B cell (primary cell): ENCODE results near the gene AK4. TPM values are rescaled to one million over a fixed set of nuclear protein-coding genes. Genes with fewer than 3 reads are reported as not detected.

Experiments
- ATAC-seq: fragments of 200-7000 bp; cut with Tn5 transposase; one replicate; pipeline ENCODE4 v1.10.0; 2021; ENCODE audit warnings: low read depth, mild to moderate bottlenecking, moderate number of reproducible peaks, moderate library complexity
- CTCF ChIA-PET: fragments of 350-600 bp; sonication (Branson Sonifier 250); formaldehyde crosslinking; loops from one replicate; lab custom pipeline; 2021; ENCODE audit warnings: antibody characterized with exemption, inconsistent platforms; lab: Charles Lee
- POLR2A ChIA-PET: fragments of 350-600 bp; sonication (Branson Sonifier 250); formaldehyde crosslinking; loops from one replicate; lab custom pipeline; 2021; ENCODE audit warnings: antibody characterized with exemption; lab: Charles Lee
- DNase-seq: peaks from one replicate; pipeline ENCODE4 v3.0.0; 2013
- H2AFZ ChIP-seq: 2 replicates; pipeline ENCODE4 v1.6.1; 2012; ENCODE audit warnings: mild to moderate bottlenecking, low read depth, low read length; ENCODE audit not compliant: insufficient read depth, poor library complexity, severe bottlenecking
- H3K27ac ChIP-seq, 2 donors: 1 replicate in 1 of 2; 2 replicates in 1 of 2; pipeline ENCODE4 v1.5.1; 2012 to 2013; ENCODE audit warnings: low read length in 2 of 2, mild to moderate bottlenecking in 2 of 2, moderate library complexity in 1 of 2
- H3K27me3 ChIP-seq, 4 experiments: fragments of 200-600 bp in 1 of 4; sonication (generic) in 1 of 4; replicated peaks in 1 of 4; 1 replicate in 2 of 4; 2 replicates in 2 of 4; pipeline versions ENCODE4 v1.6.1 to v1.7.0; 2013 to 2016; ENCODE audit warnings: low read length in 3 of 4, mild to moderate bottlenecking in 2 of 4, mixed read lengths in 1 of 4, moderate library complexity in 1 of 4; ENCODE audit not compliant: insufficient read depth in 4 of 4, control insufficient read depth in 3 of 4; ENCODE audit errors: control extremely low read depth in 1 of 4
- H3K36me3 ChIP-seq, 2 experiments: replicated peaks in 1 of 2; 1 replicate in 1 of 2; 2 replicates in 1 of 2; pipeline versions ENCODE4 v1.6.1 to v1.7.1; 2013; ENCODE audit warnings: low read length in 1 of 2; ENCODE audit not compliant: insufficient read depth in 2 of 2, control insufficient read depth in 1 of 2; ENCODE audit errors: control extremely low read depth in 1 of 2, extremely low read depth in 1 of 2
- H3K4me1 ChIP-seq, 2 donors: fragments of 200-600 bp in 1 of 2; sonication (generic) in 1 of 2; 1 replicate in 1 of 2; 2 replicates in 1 of 2; pipeline versions ENCODE4 v1.5.1 to v1.6.1; 2013 to 2017; ENCODE audit warnings: low read length in 2 of 2; ENCODE audit not compliant: control insufficient read depth in 2 of 2, insufficient read depth in 2 of 2
- H3K4me2 ChIP-seq: replicated peaks from 2 replicates; pipeline ENCODE3; 2012; ENCODE audit warnings: mild to moderate bottlenecking, low read depth, low read length; ENCODE audit not compliant: poor library complexity, severe bottlenecking
- H3K4me3 ChIP-seq, 5 experiments: fragments of 200-600 bp in 1 of 5; sonication (generic) in 1 of 5; 1 replicate in 3 of 5; 2 replicates in 2 of 5; pipeline versions ENCODE4 v1.5.1 to v1.7.0; 2011 to 2016; ENCODE audit warnings: low read length in 4 of 5, mild to moderate bottlenecking in 4 of 5, low read depth in 2 of 5, control low read depth in 1 of 5, moderate library complexity in 1 of 5; ENCODE audit not compliant: insufficient read depth in 1 of 5; ENCODE audit errors: control extremely low read depth in 1 of 5, extremely low read depth in 1 of 5
- H3K79me2 ChIP-seq: fragments of 200-600 bp; sonication (generic); one replicate; pipeline ENCODE4 v1.6.0; 2016; ENCODE audit warnings: low read length; ENCODE audit not compliant: control insufficient read depth, insufficient read depth
- H3K9ac ChIP-seq: fragments of 200-600 bp; sonication (generic); 2 replicates; pipeline ENCODE4 v1.6.1; 2017; ENCODE audit warnings: mild to moderate bottlenecking, low read length, moderate library complexity
- H3K9me3 ChIP-seq, 3 donors: one replicate each; pipeline versions ENCODE4 v1.6.1 to v1.7.1; 2013; ENCODE audit warnings: low read length in 2 of 3; ENCODE audit not compliant: control insufficient read depth in 2 of 3, insufficient read depth in 1 of 3; ENCODE audit errors: control extremely low read depth in 1 of 3
- H4K20me1 ChIP-seq: 2 replicates; pipeline ENCODE4 v1.6.0; 2012; ENCODE audit warnings: mild to moderate bottlenecking, low read length; ENCODE audit not compliant: insufficient read depth, control insufficient read depth, poor library complexity, severe bottlenecking
- H3K27ac Mint-ChIP-seq: one replicate; pipeline ENCODE4 v1.8.0; 2021; ENCODE audit warnings: mixed read lengths
- H3K27me3 Mint-ChIP-seq: one replicate; pipeline ENCODE4 v1.8.0; 2021; ENCODE audit warnings: mixed read lengths
- H3K4me1 Mint-ChIP-seq: one replicate; pipeline ENCODE4 v1.8.0; 2021; ENCODE audit warnings: mixed read lengths
- H3K4me3 Mint-ChIP-seq: one replicate; pipeline ENCODE4 v1.8.0; 2021; ENCODE audit warnings: mixed read lengths
- H3K9me3 Mint-ChIP-seq: one replicate; pipeline ENCODE4 v1.8.0; 2022; ENCODE audit warnings: mixed read lengths; ENCODE audit not compliant: insufficient read depth
- CTCF ChIP-seq: fragments of 200-600 bp; IDR thresholded peaks from one replicate; pipeline ENCODE4 v1.8.0; 2022; ENCODE audit warnings: antibody characterized with exemption, mild to moderate bottlenecking
- EZH2 ChIP-seq: IDR thresholded peaks from 2 replicates; pipeline ENCODE4 v1.6.1; 2012; ENCODE audit warnings: borderline replicate concordance, low read depth, mild to moderate bottlenecking, moderate library complexity, low read length; ENCODE audit not compliant: insufficient read depth, poor library complexity, severe bottlenecking
- WGBS: methylation state at CpG from one replicate; pipeline ENCODE4 v1.1.5; 2013; ENCODE audit warnings: missing lambda C conversion rate; ENCODE audit not compliant: insufficient coverage; 5-methylcytosine and 5-hydroxymethylcytosine counted together
- intact Hi-C: fragments of 100-400 bp; cut with micrococcal nuclease; formaldehyde crosslinking; loops from one replicate; pipeline ENCODE4 v1.10.0; 2022
- polyA plus RNA-seq: library from polyadenylated mRNA; depleted of rRNA; stranded (reverse); fragments of >200 nt; gene quantifications from 2 replicates; pipeline ENCODE4 v1.2.3, GENCODE V29; 2012
- total RNA-seq, 2 donors: library from RNA; stranded (reverse); fragments of 120-200 nt in 1 of 2; gene quantifications; 1 replicate in 1 of 2; 2 replicates in 1 of 2; pipeline versions ENCODE4 v1.2.3 to v1.2.4, GENCODE V29; 2013 to 2022

Gene AK4
- total and polyA plus RNA-seq, 2 donors (not counting 1 experiment from before 2014, with no cell fraction given): 0.34 TPM; not detected in 1

GRCh38 chr1:65178235-65178634 lies 30.2 kb downstream of the AK4 start:
- H3K4me2 ChIP-seq: no peak overlapping the region

GRCh38 chr1:65179148-65179547 lies 31.1 kb downstream of the AK4 start:
- intact Hi-C loops: no loop called here
- H4K20me1 ChIP-seq: no peaks in the 10 kb centered on the region
- CTCF ChIA-PET: no interaction called here
- no peak for DNase-seq
- no peaks in the 10 kb centered on the region for H3K9me3 Mint-ChIP-seq
- WGBS: 80% methylated on average over 1 of the region's 1 CpG
- H3K27me3 Mint-ChIP-seq: no peaks in the 10 kb centered on the region
- TF ChIP-seq EZH2 (no peak), CTCF (no peak)
- no peak overlapping the region for H3K27ac Mint-ChIP-seq
- H3K4me1 ChIP-seq: no peaks in the 10 kb centered on the region
- no peak overlapping the region for H3K4me3 ChIP-seq
- no peak overlapping the region for H3K4me3 Mint-ChIP-seq
- no peaks in the 10 kb centered on the region for H3K4me1 Mint-ChIP-seq
- no peak overlapping the region for H3K4me2 ChIP-seq
- H3K27me3 ChIP-seq: no peaks in the 10 kb centered on the region
- H3K79me2 ChIP-seq: no peaks in the 10 kb centered on the region
- H3K27ac ChIP-seq: no peak overlapping the region
- POLR2A ChIA-PET: no interaction called here
- H3K9me3 ChIP-seq: no peaks in the 10 kb centered on the region
- no peak overlapping the region for H2AFZ ChIP-seq
- H3K9ac ChIP-seq: no peak overlapping the region
- no peak for ATAC-seq
- H3K36me3 ChIP-seq: no peaks in the 10 kb centered on the region

More at GRCh38 chr1:65178235-65178634, 30.2 kb downstream of the AK4 start:
- intact Hi-C loops: no loop called here
- no peaks in the 10 kb centered on the region for H3K27me3 ChIP-seq
- no peak overlapping the region for H3K4me3 ChIP-seq
- H2AFZ ChIP-seq: no peak overlapping the region
- H3K27ac Mint-ChIP-seq: no peak overlapping the region
- no peaks in the 10 kb centered on the region for H4K20me1 ChIP-seq
- no peak for DNase-seq
- no peaks in the 10 kb centered on the region for H3K36me3 ChIP-seq
- ChIA-PET POLR2A (no interaction called here), CTCF (no interaction called here)
- no peak overlapping the region for H3K9ac ChIP-seq
- H3K9me3 Mint-ChIP-seq: no peaks in the 10 kb centered on the region
- no peaks in the 10 kb centered on the region for H3K4me1 ChIP-seq
- no peak overlapping the region for H3K27ac ChIP-seq
- no peak for TF ChIP-seq EZH2
- TF ChIP-seq CTCF: no peak
- no peak overlapping the region for H3K4me3 Mint-ChIP-seq
- H3K9me3 ChIP-seq: no peaks in the 10 kb centered on the region
- H3K4me1 Mint-ChIP-seq: no peaks in the 10 kb centered on the region
- ATAC-seq: no peak
- H3K79me2 ChIP-seq: no peaks in the 10 kb centered on the region
- no peaks in the 10 kb centered on the region for H3K27me3 Mint-ChIP-seq
- 91% methylated on average over 4 of the region's 5 CpGs for WGBS
